ENCODE measurements around the gene ARL6IP6. TPM values are rescaled to one million over a fixed set of nuclear protein-coding genes. Genes with fewer than 3 reads are reported as not detected.

Gene ARL6IP6
- polyA plus RNA-seq, 3 donors, result 23.3 to 24.7 (median 23.4) TPM

- H3K4me1 Mint-ChIP-seq, result peaks cover 38% of the 10 kb centered on the region
- Histone ChIP-seq H3K4me3 (replicated peaks in 1 of 3; ENCODE audit: low read depth in 2 of 3, low read length in 3 of 3) (peak within 1 kb of the TSS; percentile 88 to 96 (median 95)), H3K9me3 (replicated peaks in 1 of 2; ENCODE audit: control insufficient read depth in 1 of 2, insufficient read depth in 1 of 2, low read length in 2 of 2) (no peaks in the 10 kb centered on the region), H4K20me1 (ENCODE audit: insufficient read depth, low read length) (peaks cover 54% of the 10 kb centered on the region), H2AFZ (ENCODE audit: insufficient read depth, low read depth, low read length, poor library complexity, severe bottlenecking) (peak within 1 kb of the TSS; percentile 91), H3K79me2 (ENCODE audit: insufficient read depth, low read length) (peaks cover 88% of the 10 kb centered on the region), H3K9ac (ENCODE audit: insufficient read depth, low read length, poor library complexity, severe bottlenecking) (peak within 1 kb of the TSS; percentile 88), H3K36me3 (replicated peaks in 1 of 2; ENCODE audit: control insufficient read depth in 1 of 2, insufficient read depth in 2 of 2, low read length in 2 of 2) (peaks cover 26 to 47% of the 10 kb centered on the region in 2 donors), H3K4me2 (replicated peaks; ENCODE audit: extremely low read depth, low read length, poor library complexity, severe bottlenecking) (peak within 1 kb of the TSS; percentile 98), H3K27me3 (ENCODE audit: control insufficient read depth in 2 of 2, insufficient read depth in 2 of 2, low read length in 2 of 2) (no peaks in the 10 kb centered on the region), H3K4me1 (ENCODE audit: control insufficient read depth in 1 of 2, insufficient read depth in 2 of 2, low read length in 2 of 2) (peaks cover 25 to 36% of the 10 kb centered on the region in 2 donors), H3K27ac (ENCODE audit: low read depth in 1 of 2, low read length in 2 of 2) (peak within 1 kb of the TSS; percentile 97 to 98)
- peaks cover 0 to 2% (median 0%) of the 10 kb centered on the region in 3 donors for H3K27me3 Mint-ChIP-seq (ENCODE audit: low read depth in 3 of 3)
- H3K27ac Mint-ChIP-seq, result peak within 1 kb of the TSS; percentile 94 to 99 (median 98)
- TF ChIP-seq CTCF (IDR thresholded peaks at IDR 0.05), result no peak
- H3K9me3 Mint-ChIP-seq, result peaks cover 0 to 3% (median 0%) of the 10 kb centered on the region in 7 donors
- peaks cover 26 to 39% of the 10 kb centered on the region in 2 donors for H3K36me3 Mint-ChIP-seq
- intact Hi-C loops (cut with micrococcal nuclease), result loop anchor here in 1 of 2 donors (5.0 to 10.0 kb wide), 2 partner anchors 890 to 1433 kb away; partner anchors contain the start of genes ARL5A and NMI
- peak within 1 kb of the TSS; percentile 97 to 100 for H3K4me3 Mint-ChIP-seq
- DNase-seq, result peak; percentile 98 to 99 (median 99)
- under 1% methylated on average over 48 of the region's 71 CpGs for WGBS (ENCODE audit: insufficient coverage)
Measured at GRCh38 chr2:152717228-152718075, 968 bp upstream of the ARL6IP6 start, which contains the start of gene PRPF40A. TSS of gene PRPF40A (minus strand) at chr2:152717461. CDS start at chr2:152717439, 22 bp downstream.

GRCh38 chr2:152718909-152719645 lies 657 bp downstream of the ARL6IP6 start:
- intact Hi-C loops (cut with micrococcal nuclease), result loop anchor here in 1 of 2 donors (5.0 to 10.0 kb wide), 2 partner anchors 892 to 1434 kb away; partner anchors contain the start of genes ARL5A and NMI
- peaks cover 25 to 36% of the 10 kb centered on the region in 2 donors for H3K4me1 ChIP-seq (ENCODE audit: control insufficient read depth in 1 of 2, insufficient read depth in 2 of 2, low read length in 2 of 2)
- peaks cover 38% of the 10 kb centered on the region for H4K20me1 ChIP-seq (ENCODE audit: insufficient read depth, low read length)
- Mint-ChIP-seq H3K36me3 (peaks cover 21 to 39% of the 10 kb centered on the region in 2 donors), H3K9me3 (peaks cover 0 to 3% (median 0%) of the 10 kb centered on the region in 7 donors), H3K4me1 (peaks cover 38% of the 10 kb centered on the region), H3K27ac (peak overlapping the region; percentile 94 to 99 (median 98)), H3K4me3 (peak overlapping the region; percentile 97 to 100), H3K27me3 (ENCODE audit: low read depth in 3 of 3) (peaks cover 0 to 2% (median 0%) of the 10 kb centered on the region in 3 donors)
- peaks cover 15 to 47% of the 10 kb centered on the region in 2 donors for H3K36me3 ChIP-seq (replicated peaks in 1 of 2; ENCODE audit: control insufficient read depth in 1 of 2, insufficient read depth in 2 of 2, low read length in 2 of 2)
- under 1% methylated on average over 14 of the region's 23 CpGs for WGBS (ENCODE audit: insufficient coverage)
- no peak for TF ChIP-seq CTCF (IDR thresholded peaks at IDR 0.05)
- H3K9ac ChIP-seq (ENCODE audit: insufficient read depth, low read length, poor library complexity, severe bottlenecking), result peak overlapping the region; percentile 88
- H3K4me2 ChIP-seq (replicated peaks; ENCODE audit: extremely low read depth, low read length, poor library complexity, severe bottlenecking), result peak overlapping the region; percentile 98
- H3K27me3 ChIP-seq (ENCODE audit: control insufficient read depth in 2 of 2, insufficient read depth in 2 of 2, low read length in 2 of 2), result no peaks in the 10 kb centered on the region
- peak overlapping the region; percentile 91 for H2AFZ ChIP-seq (ENCODE audit: insufficient read depth, low read depth, low read length, poor library complexity, severe bottlenecking)
- DNase-seq, result peak in 1 of 3 donors; percentile 3
- peak overlapping the region; percentile 97 to 98 for H3K27ac ChIP-seq (ENCODE audit: low read depth in 1 of 2, low read length in 2 of 2)
- H3K4me3 ChIP-seq (replicated peaks in 1 of 3; ENCODE audit: low read depth in 2 of 3, low read length in 3 of 3), result peak overlapping the region; percentile 88 to 96 (median 95)
- peaks cover 88% of the 10 kb centered on the region for H3K79me2 ChIP-seq (ENCODE audit: insufficient read depth, low read length)
- no peaks in the 10 kb centered on the region for H3K9me3 ChIP-seq (replicated peaks in 1 of 2; ENCODE audit: control insufficient read depth in 1 of 2, insufficient read depth in 1 of 2, low read length in 2 of 2)
